ENCODE measurements around the gene MDC1. TPM values are rescaled to one million over a fixed set of nuclear protein-coding genes. Genes with fewer than 3 reads are reported as not detected.

MDC1 gene
- total RNA-seq, 1 donor from 2014 or later: 14.7 TPM

GRCh38 chr6:30741063-30741779 lies 24.1 kb upstream of the MDC1 start:
- Histone ChIP-seq H3K27me3 (ENCODE audit: control insufficient read depth, insufficient read depth, low read length) (no peaks in the 10 kb centered on the region), H3K4me3 (ENCODE audit: low read depth, low read length) (peak overlapping the region; percentile 90), H3K36me3 (ENCODE audit: control insufficient read depth, insufficient read depth, low read length) (peaks cover 1% of the 10 kb centered on the region)
- DNase-seq (ENCODE audit: low read depth): no peak
- TF ChIP-seq, protein P1, sequence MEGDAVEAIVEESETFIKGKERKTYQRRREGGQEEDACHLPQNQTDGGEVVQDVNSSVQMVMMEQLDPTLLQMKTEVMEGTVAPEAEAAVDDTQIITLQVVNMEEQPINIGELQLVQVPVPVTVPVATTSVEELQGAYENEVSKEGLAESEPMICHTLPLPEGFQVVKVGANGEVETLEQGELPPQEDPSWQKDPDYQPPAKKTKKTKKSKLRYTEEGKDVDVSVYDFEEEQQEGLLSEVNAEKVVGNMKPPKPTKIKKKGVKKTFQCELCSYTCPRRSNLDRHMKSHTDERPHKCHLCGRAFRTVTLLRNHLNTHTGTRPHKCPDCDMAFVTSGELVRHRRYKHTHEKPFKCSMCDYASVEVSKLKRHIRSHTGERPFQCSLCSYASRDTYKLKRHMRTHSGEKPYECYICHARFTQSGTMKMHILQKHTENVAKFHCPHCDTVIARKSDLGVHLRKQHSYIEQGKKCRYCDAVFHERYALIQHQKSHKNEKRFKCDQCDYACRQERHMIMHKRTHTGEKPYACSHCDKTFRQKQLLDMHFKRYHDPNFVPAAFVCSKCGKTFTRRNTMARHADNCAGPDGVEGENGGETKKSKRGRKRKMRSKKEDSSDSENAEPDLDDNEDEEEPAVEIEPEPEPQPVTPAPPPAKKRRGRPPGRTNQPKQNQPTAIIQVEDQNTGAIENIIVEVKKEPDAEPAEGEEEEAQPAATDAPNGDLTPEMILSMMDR (IDR thresholded peaks at IDR 0.05; ENCODE audit: insufficient read depth, low read length, poor library complexity, severe bottlenecking): no peak

DNA sequence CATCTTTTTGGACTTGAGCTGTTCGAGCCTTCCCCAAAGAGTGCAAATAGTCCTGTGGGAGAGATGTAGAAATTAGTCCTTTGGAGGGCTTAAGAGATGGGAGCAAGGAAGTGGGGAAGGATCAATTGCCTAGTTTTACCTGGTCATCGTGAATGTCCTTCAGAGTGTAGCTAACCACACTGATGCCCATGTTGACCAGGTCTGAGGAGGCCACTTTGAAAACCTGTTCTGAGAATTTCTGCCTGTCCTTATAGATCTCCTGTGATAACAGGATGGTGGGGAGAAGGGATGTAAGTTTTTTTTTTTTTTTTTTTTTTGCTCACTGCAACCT lies 23.4 kb upstream of the MDC1 start:
- peaks cover 1% of the 10 kb centered on the region for H3K36me3 ChIP-seq (ENCODE audit: control insufficient read depth, insufficient read depth, low read length)
- DNase-seq (ENCODE audit: low read depth): no peak
- TF ChIP-seq, protein P1 (IDR thresholded peaks at IDR 0.05; ENCODE audit: insufficient read depth, low read length, poor library complexity, severe bottlenecking): no peak
- no peak overlapping the region for H3K4me3 ChIP-seq (ENCODE audit: low read depth, low read length)
- no peaks in the 10 kb centered on the region for H3K27me3 ChIP-seq (ENCODE audit: control insufficient read depth, insufficient read depth, low read length)

DNA sequence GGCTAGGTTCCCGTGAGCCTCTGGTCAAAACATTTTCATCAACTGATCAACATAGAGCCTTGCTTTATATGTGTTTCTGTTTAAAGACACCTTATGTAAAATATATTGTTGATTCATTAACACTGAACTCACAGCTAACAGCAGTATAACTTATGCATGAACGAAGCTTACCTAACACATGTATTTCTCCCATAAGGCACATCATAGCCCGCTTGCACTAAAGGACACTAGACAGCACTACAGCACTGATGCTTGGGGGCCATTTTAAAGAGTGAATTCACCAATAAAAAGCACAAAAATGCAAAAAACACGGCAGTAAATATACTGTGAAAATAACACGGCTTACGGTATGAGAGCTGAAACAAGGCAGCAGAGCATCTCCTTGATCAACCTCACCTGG lies 21.5 kb upstream of the MDC1 start:
- TF ChIP-seq, protein P1 (IDR thresholded peaks at IDR 0.05; ENCODE audit: insufficient read depth, low read length, poor library complexity, severe bottlenecking): no peak
- no peak for DNase-seq (ENCODE audit: low read depth)
- no peaks in the 10 kb centered on the region for H3K27me3 ChIP-seq (ENCODE audit: control insufficient read depth, insufficient read depth, low read length)
- no peak overlapping the region for H3K4me3 ChIP-seq (ENCODE audit: low read depth, low read length)
- peaks cover 1% of the 10 kb centered on the region for H3K36me3 ChIP-seq (ENCODE audit: control insufficient read depth, insufficient read depth, low read length)

- TF ChIP-seq, protein P1 (IDR thresholded peaks at IDR 0.05; ENCODE audit: insufficient read depth, low read length, poor library complexity, severe bottlenecking): no peak
- Histone ChIP-seq H3K4me3 (ENCODE audit: low read depth, low read length) (no peak overlapping the region), H3K27me3 (ENCODE audit: control insufficient read depth, insufficient read depth, low read length) (no peaks in the 10 kb centered on the region), H3K36me3 (ENCODE audit: control insufficient read depth, insufficient read depth, low read length) (no peaks in the 10 kb centered on the region)
- no peak for DNase-seq (ENCODE audit: low read depth)
Observed at GRCh38 chr6:30735668-30736314, 18.7 kb upstream of the MDC1 start.

- TF ChIP-seq, protein P1 (IDR thresholded peaks at IDR 0.05; ENCODE audit: insufficient read depth, low read length, poor library complexity, severe bottlenecking): no peak
- Histone ChIP-seq H3K4me3 (ENCODE audit: low read depth, low read length) (no peak overlapping the region), H3K27me3 (ENCODE audit: control insufficient read depth, insufficient read depth, low read length) (no peaks in the 10 kb centered on the region), H3K36me3 (ENCODE audit: control insufficient read depth, insufficient read depth, low read length) (peaks cover 1% of the 10 kb centered on the region)
- no peak for DNase-seq (ENCODE audit: low read depth)
Observed at GRCh38 chr6:30732237-30732943, 15.3 kb upstream of the MDC1 start.

All from kidney epithelial cell (primary cell).